HG03571 (cell line): ENCODE results near the gene RGS6.

Experiments
- ATAC-seq: cut with Tn5 transposase; IDR thresholded peaks from one replicate; pipeline ENCODE4 v1.9.1; 2021; ENCODE audit not compliant: unreplicated experiment

Gene RGS6

GRCh38 chr14:72070458-72070857 is 138.2 kb downstream of the RGS6 start:
- ATAC-seq = no peak

DNA sequence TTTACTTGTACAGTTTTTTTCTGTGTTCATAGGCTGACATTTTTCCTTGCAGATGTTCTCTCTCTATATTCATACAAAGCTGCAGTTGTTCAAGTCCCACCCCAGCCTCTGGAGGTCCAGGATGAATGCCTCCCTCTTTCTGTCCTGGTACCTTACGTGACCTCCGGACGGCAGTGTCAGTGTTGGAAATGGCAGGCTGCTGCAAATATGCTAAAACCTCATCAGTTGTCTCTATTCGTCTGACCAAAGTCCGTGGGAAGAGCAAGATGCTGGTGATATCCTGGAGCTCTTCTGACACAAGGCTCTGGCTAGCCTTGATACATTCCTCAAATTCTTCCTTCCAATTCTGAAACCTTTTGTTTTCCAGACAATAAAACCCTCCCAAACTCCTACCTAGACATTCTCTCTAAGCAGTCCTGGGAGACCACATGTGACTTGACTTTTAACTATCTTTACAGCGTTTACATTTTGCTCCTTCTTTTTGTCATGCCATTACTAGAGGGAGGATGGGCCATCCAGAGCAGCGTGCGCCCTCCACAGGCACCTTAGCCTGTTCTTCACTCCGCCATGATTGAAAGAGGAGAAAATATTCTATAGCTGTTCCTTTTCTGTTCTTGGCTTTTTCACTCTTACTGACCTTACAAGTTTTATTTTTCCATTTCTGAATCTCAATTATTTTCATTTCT is 143.6 kb downstream of the RGS6 start:
- no peak for ATAC-seq

- no peak for ATAC-seq
Observed at GRCh38 chr14:72081137-72081536, 148.9 kb downstream of the RGS6 start.

DNA sequence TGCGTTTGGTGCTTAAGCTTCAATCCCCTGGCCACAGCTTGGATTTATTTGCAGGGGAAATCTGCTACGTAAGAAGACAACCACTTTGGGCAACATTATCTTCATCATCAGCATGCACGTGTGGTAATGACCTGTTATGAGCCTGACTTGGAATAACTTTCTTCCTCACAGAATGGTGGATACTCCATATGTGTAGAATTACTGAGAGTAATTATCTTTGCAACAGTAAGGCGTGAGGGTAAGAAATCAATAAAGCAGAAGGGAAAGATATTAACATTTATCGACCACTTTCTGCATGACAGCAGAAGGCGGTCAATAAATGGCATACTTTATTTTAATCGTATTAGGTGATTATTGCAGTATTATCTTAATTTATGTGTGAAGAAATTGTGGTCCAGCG is 152.7 kb downstream of the RGS6 start:
- no peak for ATAC-seq

- ATAC-seq = no peak
Observed at GRCh38 chr14:72089625-72090024, 157.4 kb downstream of the RGS6 start.

- no peak for ATAC-seq
Observed at GRCh38 chr14:72094844-72095582, 162.8 kb downstream of the RGS6 start.

- no peak for ATAC-seq
Observed at GRCh38 chr14:72097173-72097783, 165.0 kb downstream of the RGS6 start.

DNA sequence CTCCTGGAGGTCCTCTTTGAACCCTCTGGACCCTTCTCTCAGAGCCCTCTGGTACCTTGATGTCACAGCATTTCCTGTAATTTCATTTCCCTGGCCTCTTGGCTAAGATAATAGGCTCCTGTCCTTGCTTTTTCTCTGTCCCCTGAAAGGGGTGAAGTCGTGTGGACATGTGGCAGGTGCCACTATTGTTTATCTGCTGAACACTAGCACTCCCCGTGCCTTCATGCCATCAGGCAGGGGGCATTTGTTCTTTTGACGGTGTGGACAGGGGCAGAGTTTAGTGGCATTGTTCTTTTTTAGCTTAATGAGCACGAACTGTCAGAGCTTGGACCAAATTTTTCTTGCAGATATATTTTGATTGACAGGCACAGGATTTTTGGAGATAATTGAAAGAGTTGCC is 166.0 kb downstream of the RGS6 start:
- ATAC-seq = no peak

DNA sequence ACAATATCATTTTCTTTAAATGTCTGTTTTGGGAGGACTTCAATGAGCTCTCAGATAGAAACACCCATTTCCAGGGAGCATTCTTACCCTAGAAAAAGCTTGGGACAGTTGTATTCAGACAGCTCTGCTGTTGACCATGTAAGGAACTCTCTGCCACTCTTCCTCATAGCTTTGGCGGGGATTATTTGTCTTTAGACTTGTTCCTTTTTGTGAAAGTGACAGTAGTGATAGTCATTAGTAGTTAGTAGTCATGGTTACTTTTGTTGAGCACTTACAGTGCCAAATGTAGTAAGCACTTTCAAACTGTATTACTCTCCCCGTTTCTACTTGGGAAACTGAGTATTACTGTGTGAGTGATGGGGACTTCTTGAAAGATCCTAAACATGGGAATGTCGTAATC is 167.3 kb downstream of the RGS6 start:
- ATAC-seq = no peak

- no peak for ATAC-seq
Observed at GRCh38 chr14:72104011-72104613, 171.9 kb downstream of the RGS6 start.

DNA sequence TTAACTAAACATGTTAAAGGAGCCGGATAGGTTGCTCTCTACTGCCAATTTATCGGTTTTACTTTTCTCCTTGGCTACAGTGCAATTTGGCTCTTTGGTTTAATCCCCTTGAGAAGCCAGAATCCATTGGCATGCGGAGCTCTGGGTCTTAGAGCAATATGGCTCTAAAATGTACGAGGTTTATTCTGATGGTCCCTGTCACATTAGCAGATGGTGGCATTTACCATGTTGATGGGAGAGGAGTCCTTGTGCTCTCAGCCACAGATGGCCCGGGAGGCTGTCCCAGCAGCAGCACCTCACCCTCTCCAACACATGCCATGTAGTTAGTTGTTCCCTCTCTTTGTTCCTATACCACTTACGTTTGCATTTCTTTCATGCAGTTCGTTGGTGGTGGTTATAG is 179.7 kb downstream of the RGS6 start:
- no peak for ATAC-seq

- ATAC-seq = no peak
Observed at GRCh38 chr14:72118841-72119240, 186.6 kb downstream of the RGS6 start.

- ATAC-seq = no peak
Observed at GRCh38 chr14:72120315-72120714, 188.1 kb downstream of the RGS6 start.

- ATAC-seq = no peak
Observed at GRCh38 chr14:72123755-72124154, 191.5 kb downstream of the RGS6 start.

- no peak for ATAC-seq
Observed at GRCh38 chr14:72124171-72124570, 191.9 kb downstream of the RGS6 start.

- ATAC-seq = no peak
Observed at GRCh38 chr14:72126091-72126490, 193.9 kb downstream of the RGS6 start.

DNA sequence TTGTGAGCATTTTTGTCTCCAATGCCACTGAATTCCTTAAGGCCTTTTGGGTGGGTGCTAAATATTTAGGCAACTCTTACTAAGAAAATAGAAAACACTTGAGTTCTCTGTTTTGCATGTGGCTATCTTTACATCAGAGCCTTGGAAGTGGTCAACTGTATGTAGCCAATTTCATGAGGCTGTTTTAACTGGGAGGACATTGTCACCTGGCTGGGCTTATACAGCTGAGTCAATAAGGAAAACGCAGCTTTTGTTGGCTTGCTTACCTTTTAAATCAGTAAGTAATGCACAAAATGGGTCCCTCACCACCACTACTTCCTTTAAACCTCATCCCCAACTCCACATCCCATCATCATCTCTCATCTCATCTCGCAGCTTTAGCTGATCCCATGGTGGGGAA is 194.3 kb downstream of the RGS6 start:
- ATAC-seq = no peak

DNA sequence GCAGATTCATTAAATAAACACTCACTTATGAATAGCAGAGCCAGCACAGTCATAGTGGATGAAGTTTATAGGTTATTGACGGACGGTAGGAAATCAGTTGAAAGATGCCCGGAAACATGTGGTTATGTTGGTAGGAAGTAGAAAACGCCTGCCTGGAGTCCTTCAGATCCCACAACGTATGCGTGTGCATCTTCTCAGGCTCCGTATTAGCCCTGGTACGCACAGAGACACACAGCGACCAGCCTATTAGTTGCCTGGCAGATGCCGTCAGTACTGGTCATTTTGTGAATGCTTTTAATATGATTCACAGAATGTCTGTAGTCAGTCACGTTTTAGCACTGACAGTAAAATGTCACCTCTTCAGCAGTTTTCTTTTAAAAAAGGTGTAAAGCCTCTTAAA is 196.4 kb downstream of the RGS6 start:
- no peak for ATAC-seq

DNA sequence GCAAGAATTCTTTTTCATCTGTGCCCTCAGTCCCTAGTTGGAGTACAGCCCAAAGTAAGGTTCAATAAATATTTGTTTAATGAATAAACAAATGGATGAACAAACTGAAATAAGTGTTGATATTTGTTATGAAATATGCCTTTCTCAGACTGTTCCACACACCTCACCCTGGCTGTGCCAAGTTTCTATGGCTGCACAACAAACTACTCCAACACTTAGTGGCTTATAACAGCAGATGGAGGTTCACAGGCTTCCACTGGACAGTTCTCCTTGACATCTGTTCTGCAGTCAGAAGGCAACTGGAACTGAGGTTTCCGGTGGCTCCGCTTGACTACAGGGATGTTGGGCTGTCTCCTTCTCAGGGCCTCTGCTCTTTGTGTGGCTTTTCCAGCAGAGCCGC is 197.1 kb downstream of the RGS6 start:
- ATAC-seq = no peak

- ATAC-seq = no peak
Observed at GRCh38 chr14:72141084-72141483, 208.9 kb downstream of the RGS6 start.

GRCh38 chr14:72142328-72142727 is 210.1 kb downstream of the RGS6 start:
- no peak for ATAC-seq

GRCh38 chr14:72146241-72146640 is 214.0 kb downstream of the RGS6 start:
- ATAC-seq = no peak
